HTR-8/SVneo (cell line): Measurements from ENCODE around the gene ZBTB12.
"Not testable (repeated sequence)": the region's sequence is repeated elsewhere in the genome, so short reads cannot be mapped to it uniquely, and the experiment has no call there.

ENCODE experiments used
- DNase-seq: peaks from one replicate; pipeline ENCODE4 v3.0.0; 2011; ENCODE audit warnings: low spot score, mixed read lengths; ENCODE audit not compliant: insufficient read length
- FAIRE-seq: peaks from 2 replicates; lab custom pipeline; 2011; peaks lifted over from hg19 to GRCh38; lab: Jason Lieb, UNC

ZBTB12 gene

DNA sequence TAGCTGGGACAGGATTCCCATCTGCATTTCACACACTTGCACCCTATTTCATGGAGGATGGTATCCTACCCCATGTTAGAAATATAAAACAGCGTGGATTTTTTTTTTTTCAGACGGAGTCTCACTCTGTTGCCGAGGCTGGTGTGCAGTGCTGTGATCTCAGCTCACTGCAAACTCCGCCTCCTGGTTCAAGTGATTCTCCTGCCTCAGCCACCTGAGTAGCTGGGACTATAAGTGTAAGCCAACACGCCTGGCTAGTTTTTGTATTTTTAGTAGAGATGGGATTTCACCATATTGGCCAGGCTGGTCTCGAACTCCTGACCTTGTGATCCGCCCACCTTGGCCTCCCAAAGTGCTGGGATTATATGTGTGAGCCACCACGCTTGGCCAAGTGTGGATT is 44.1 kb downstream of the ZBTB12 start:
- DNase-seq, FAIRE-seq: not testable (repeated sequence)

DNA sequence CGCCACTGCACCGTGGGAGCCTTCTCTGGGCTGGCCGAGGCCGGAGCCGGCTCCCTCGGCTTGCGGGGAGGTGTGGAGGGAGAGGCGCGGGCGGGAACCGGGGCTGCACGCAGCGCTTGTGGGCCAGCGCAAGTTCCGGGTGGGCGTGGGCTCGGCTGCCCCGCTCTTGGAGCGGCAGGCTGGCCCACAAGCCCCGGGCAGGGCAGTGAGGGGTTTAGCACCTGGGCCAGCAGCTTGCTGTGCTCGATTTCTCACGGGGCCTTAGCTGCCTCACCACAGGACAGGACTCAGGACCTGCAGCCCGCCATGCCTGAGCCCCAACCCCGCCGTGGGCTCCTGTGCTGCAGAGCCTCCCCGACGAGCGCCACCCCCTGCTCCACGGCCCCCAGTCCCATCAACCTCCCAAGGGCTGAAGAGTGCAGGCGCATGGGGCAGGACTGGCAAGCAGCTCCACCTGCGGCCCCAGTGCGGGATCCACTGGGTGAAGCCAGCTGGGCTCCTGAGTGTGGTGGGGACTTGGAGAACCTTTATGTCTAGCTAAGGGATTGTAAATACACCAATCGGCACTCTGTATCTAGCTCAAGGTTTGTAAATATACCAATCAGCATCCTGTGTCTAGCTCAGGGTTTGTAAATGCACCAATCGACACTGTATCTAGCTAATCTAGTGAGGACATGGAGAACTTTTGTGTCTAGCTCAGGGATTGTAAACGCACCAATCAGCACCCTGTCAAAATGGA is 49.7 kb downstream of the ZBTB12 start:
- FAIRE-seq, DNase-seq: not testable (repeated sequence)

DNA sequence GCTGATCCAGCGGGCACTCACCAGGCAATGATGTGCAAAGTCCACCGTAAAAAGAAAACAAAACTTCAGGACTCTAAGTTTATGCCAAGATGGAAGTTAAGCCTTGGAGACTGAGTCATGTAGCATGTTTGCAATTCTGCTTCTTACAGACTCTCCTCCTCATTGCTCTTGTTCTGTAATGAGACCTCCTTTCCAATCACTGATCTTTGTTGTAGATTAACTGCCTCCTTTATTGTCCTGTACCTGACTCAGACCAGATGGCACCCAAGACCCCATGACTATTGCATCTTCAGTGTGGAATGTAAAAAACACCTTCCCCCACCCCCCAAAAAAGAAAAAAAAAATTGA is 50.4 kb downstream of the ZBTB12 start:
- DNase-seq (no peak), FAIRE-seq (no peak)

DNA sequence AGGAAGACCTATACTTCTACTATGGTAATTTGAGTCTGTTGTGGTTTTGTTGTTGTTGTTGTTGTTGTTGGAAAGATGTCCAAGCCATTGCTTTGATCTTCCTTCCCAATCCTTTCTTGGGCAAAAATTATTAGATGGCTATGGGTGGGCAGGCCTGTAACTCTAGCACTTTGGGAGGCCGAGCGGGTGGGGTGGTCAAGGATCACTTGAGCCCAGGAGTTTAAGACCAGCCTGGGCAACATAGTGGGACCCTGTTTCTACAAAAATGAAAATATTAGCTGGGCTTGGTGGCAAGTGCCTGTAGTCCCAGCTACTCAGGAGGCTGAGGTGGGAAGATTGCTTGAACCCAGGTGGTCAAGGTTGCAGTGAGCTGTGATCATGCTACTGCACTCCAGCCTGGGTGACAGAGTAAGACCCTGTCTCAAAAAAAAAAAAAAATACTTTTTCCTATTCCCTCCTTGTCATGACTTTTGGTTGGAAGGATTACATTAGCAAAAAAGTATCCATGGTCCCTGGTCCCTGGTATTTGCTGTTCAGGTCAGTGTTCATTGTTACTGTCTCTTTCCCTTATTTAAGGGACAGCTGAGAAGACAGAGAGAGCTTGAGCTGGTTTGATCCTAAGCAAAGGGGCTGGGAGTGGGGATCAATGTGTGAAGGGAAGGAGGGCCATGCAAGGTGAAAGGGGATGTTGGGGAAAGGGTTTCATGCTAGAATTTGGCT is 51.0 kb downstream of the ZBTB12 start:
- FAIRE-seq, result no peak
- DNase-seq, result no peak
